GM12892 (cell line): ENCODE measurements around the gene MARCOL.

Experiments
- POLR2A ChIP-seq: IDR thresholded peaks from 2 replicates; pipeline ENCODE4 v1.6.1; 2011; ENCODE audit warnings: low read depth, low read length, control low read depth
- POLR2AphosphoS5 ChIP-seq: IDR thresholded peaks from 2 replicates; pipeline ENCODE4 v1.6.1; 2011; ENCODE audit warnings: low read depth, low read length, control low read depth

DNA sequence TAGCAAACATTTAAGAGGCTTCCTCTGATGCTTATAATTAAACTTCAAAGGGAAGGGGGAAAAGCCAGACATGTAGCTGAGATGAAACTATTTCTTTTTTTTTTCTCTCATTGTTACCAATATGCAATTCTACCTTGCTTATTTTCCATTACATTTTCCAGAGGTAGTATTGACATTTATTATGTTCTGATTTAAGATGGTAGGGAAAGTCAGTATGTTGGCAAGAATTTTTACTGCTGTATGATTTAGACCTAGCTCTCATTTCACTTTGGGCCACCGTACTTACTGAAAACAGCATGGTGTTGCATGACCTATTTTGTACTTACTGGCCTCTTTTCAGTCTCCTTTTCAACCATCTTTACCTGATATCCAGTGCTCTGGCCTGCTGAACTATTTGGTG is 45.1 kb upstream of the MARCOL start:
- TF ChIP-seq POLR2A (no peak), POLR2AphosphoS5 (no peak)
